ENCODE measurements around the gene HIRIP3.
A peak's percentile ranks its signal among the peaks of the same experiment; 100 is the strongest.
"Not testable (repeated sequence)": the region's sequence is repeated elsewhere in the genome, so short reads cannot be mapped to it uniquely, and the experiment has no call there.

Gene HIRIP3

GRCh38 chr16:29982560-29983419, 12.6 kb downstream of the HIRIP3 start:
- no peak for DNase-seq

- DNase-seq: no peak
Observed at GRCh38 chr16:29978564-29979270, 16.7 kb downstream of the HIRIP3 start.

- no peak for DNase-seq
Observed at GRCh38 chr16:29978081-29978480, 17.3 kb downstream of the HIRIP3 start.

- no peak for DNase-seq
Observed at GRCh38 chr16:29977063-29977825, 18.2 kb downstream of the HIRIP3 start.

GRCh38 chr16:29975811-29976511, 19.5 kb downstream of the HIRIP3 start:
- DNase-seq: no peak

GRCh38 chr16:29975134-29975538, 20.3 kb downstream of the HIRIP3 start:
- no peak for DNase-seq

GRCh38 chr16:29974291-29975133, 20.9 kb downstream of the HIRIP3 start:
- no peak for DNase-seq

GRCh38 chr16:29973384-29974246, 21.8 kb downstream of the HIRIP3 start, which contains the start of gene TAOK2:
Gene TAOK2 (plus strand): TSS chr16:29973868. CDS start chr16:29977773, 3,905 bp downstream.
- peak; percentile 90 for DNase-seq

GRCh38 chr16:29972992-29973383, 22.4 kb downstream of the HIRIP3 start:
- DNase-seq: no peak

- DNase-seq: no peak
Observed at GRCh38 chr16:29972500-29972899, 22.9 kb downstream of the HIRIP3 start.

GRCh38 chr16:29971304-29971703, 24.1 kb downstream of the HIRIP3 start:
- DNase-seq: no peak

- no peak for DNase-seq
Observed at GRCh38 chr16:29968205-29968604, 27.2 kb downstream of the HIRIP3 start.

- no peak for DNase-seq
Observed at GRCh38 chr16:29963021-29963743, 32.2 kb downstream of the HIRIP3 start.

GRCh38 chr16:29962344-29962994, 32.9 kb downstream of the HIRIP3 start:
- no peak for DNase-seq

- DNase-seq: peak; percentile 66
Observed at GRCh38 chr16:29961479-29962343, 33.7 kb downstream of the HIRIP3 start, which contains the start of gene TMEM219. Gene TMEM219 (plus strand): TSS chr16:29962079. CDS start chr16:29963144, 1,065 bp downstream.

GRCh38 chr16:29961127-29961478, 34.3 kb downstream of the HIRIP3 start:
- no peak for DNase-seq

- not testable (repeated sequence) for DNase-seq
Observed at GRCh38 chr16:29959821-29960220, 35.6 kb downstream of the HIRIP3 start.

- no peak for DNase-seq
Observed at GRCh38 chr16:29959293-29959692, 36.1 kb downstream of the HIRIP3 start.

All from NCI-H1694 (cell line).